CD4-positive, alpha-beta memory T cell (primary cell): ENCODE data around the gene POFUT2. TPM values are rescaled to one million over a fixed set of nuclear protein-coding genes. Genes with fewer than 3 reads are reported as not detected.
A peak's percentile ranks its signal among the peaks of the same experiment; 100 is the strongest.

Experiments used
- CTCF ChIA-PET: fragments of 350-600 bp; sonication (Branson Sonifier 250); formaldehyde crosslinking; loops from one replicate; lab custom pipeline; 2021; ENCODE audit warnings: inconsistent platforms; ENCODE audit not compliant: partially characterized antibody; lab: Charles Lee
- POLR2A ChIA-PET: fragments of 350-600 bp; sonication (Branson Sonifier 250); formaldehyde crosslinking; loops from one replicate; lab custom pipeline; 2021; ENCODE audit not compliant: partially characterized antibody; lab: Charles Lee
- DNase-seq, 5 donors: peaks; one replicate each; pipeline versions ENCODE4 v3.0.0 to v3.0.0-alpha.2; 2020 to 2022; ENCODE audit warnings: mixed read lengths in 1 of 5
- H3K27ac ChIP-seq: one replicate; pipeline ENCODE4 v1.7.0; 2013; ENCODE audit warnings: low read depth, low read length
- H3K27me3 ChIP-seq: 2 replicates; pipeline ENCODE4 v1.7.0; 2013; ENCODE audit warnings: mild to moderate bottlenecking, low read length, moderate library complexity; ENCODE audit not compliant: insufficient read depth
- H3K36me3 ChIP-seq: 2 replicates; pipeline ENCODE4 v1.7.0; 2013; ENCODE audit warnings: mild to moderate bottlenecking, low read length, moderate library complexity; ENCODE audit not compliant: insufficient read depth
- H3K4me1 ChIP-seq: 2 replicates; pipeline ENCODE4 v1.7.0; 2013; ENCODE audit warnings: mild to moderate bottlenecking, low read length, moderate library complexity; ENCODE audit not compliant: insufficient read depth
- H3K4me3 ChIP-seq, 2 donors: one replicate each; pipeline ENCODE4 v1.7.0; 2013; ENCODE audit warnings: low read length in 2 of 2, mild to moderate bottlenecking in 1 of 2
- H3K9me3 ChIP-seq, 2 donors: one replicate each; pipeline ENCODE4 v1.7.0; 2013; ENCODE audit warnings: low read length in 2 of 2, control low read depth in 1 of 2; ENCODE audit not compliant: control insufficient read depth in 1 of 2
- H3K27ac Mint-ChIP-seq, 7 donors: one replicate each; pipeline ENCODE4 v1.8.0; 2020 to 2021; ENCODE audit warnings: mixed read lengths in 7 of 7, mild to moderate bottlenecking in 6 of 7, inconsistent platforms in 3 of 7, moderate library complexity in 3 of 7
- H3K27me3 Mint-ChIP-seq, 2 donors: one replicate each; pipeline ENCODE4 v1.8.0; 2020 to 2021; ENCODE audit warnings: mixed read lengths in 2 of 2
- H3K36me3 Mint-ChIP-seq, 2 donors: one replicate each; pipeline ENCODE4 v1.8.0; 2020 to 2021; ENCODE audit warnings: mixed read lengths in 2 of 2, inconsistent platforms in 1 of 2, mild to moderate bottlenecking in 1 of 2
- H3K4me1 Mint-ChIP-seq, 4 donors: one replicate each; pipeline ENCODE4 v1.8.0; 2020 to 2021; ENCODE audit warnings: mixed read lengths in 4 of 4, mild to moderate bottlenecking in 1 of 4
- H3K4me3 Mint-ChIP-seq, 8 donors: one replicate each; pipeline ENCODE4 v1.8.0; 2020 to 2021; ENCODE audit warnings: mixed read lengths in 8 of 8, mild to moderate bottlenecking in 7 of 8, moderate library complexity in 6 of 8, inconsistent platforms in 3 of 8
- H3K9me3 Mint-ChIP-seq, 8 donors: one replicate each; pipeline ENCODE4 v1.8.0; 2020 to 2021; ENCODE audit warnings: mixed read lengths in 8 of 8, mild to moderate bottlenecking in 5 of 8, inconsistent platforms in 3 of 8, moderate library complexity in 1 of 8
- intact Hi-C: fragments of 100-400 bp; cut with micrococcal nuclease; formaldehyde crosslinking; loops from one replicate; pipeline ENCODE4 v1.15.1; 2023
- polyA plus RNA-seq, 2 donors: library from polyadenylated mRNA; unstranded; fragments of 300-500 nt; fragmentation: Illumina TruSeq; gene quantifications; one replicate each; pipeline ENCODE4 v1.2.3, GENCODE V29; 2021
- total RNA-seq, 2 experiments: library from RNA; stranded (reverse); gene quantifications; one replicate each; pipeline ENCODE4 v1.2.3, GENCODE V29; 2021

Gene POFUT2, protein sequence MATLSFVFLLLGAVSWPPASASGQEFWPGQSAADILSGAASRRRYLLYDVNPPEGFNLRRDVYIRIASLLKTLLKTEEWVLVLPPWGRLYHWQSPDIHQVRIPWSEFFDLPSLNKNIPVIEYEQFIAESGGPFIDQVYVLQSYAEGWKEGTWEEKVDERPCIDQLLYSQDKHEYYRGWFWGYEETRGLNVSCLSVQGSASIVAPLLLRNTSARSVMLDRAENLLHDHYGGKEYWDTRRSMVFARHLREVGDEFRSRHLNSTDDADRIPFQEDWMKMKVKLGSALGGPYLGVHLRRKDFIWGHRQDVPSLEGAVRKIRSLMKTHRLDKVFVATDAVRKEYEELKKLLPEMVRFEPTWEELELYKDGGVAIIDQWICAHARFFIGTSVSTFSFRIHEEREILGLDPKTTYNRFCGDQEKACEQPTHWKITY
- 10 to 100 TPM; 40.1 to 40.8 TPM for total RNA-seq
- 1 to 10 TPM; 2.8 to 5.7 TPM for polyA plus RNA-seq

- no peaks in the 10 kb centered on the region for H3K27me3 Mint-ChIP-seq
- ChIA-PET CTCF (interaction anchor here (1.2 kb wide), 1 partner anchor 339 kb away, joined by 4 read pairs; no protein-coding TSS in a partner anchor), POLR2A (interaction anchor here (0.7 to 1.8 kb wide), 7 partner anchors 14 to 305 kb away, joined by 3 to 9 read pairs (median 3); no protein-coding TSS in a partner anchor)
- Histone ChIP-seq H3K36me3 (peaks cover 28% of the 10 kb centered on the region), H3K4me1 (peaks cover 14% of the 10 kb centered on the region), H3K27ac (peak within 1 kb of the TSS; percentile 78), H3K4me3 (peak within 1 kb of the TSS in 1 of 2 donors; percentile 63), H3K27me3 (no peaks in the 10 kb centered on the region), H3K9me3 (no peaks in the 10 kb centered on the region)
- H3K9me3 Mint-ChIP-seq = peaks cover 0 to 4% (median 0%) of the 10 kb centered on the region in 8 donors
- intact Hi-C loops = loop anchor here (5.0 kb wide), 3 partner anchors 135 to 305 kb away; no protein-coding TSS in a partner anchor
- H3K27ac Mint-ChIP-seq = peak within 1 kb of the TSS; percentile 87 to 97 (median 93)
- peak; percentile 95 to 100 (median 98) for DNase-seq
- H3K4me3 Mint-ChIP-seq = peak within 1 kb of the TSS; percentile 78 to 96 (median 84)
- peaks cover 12 to 26% of the 10 kb centered on the region in 2 donors for H3K36me3 Mint-ChIP-seq
- H3K4me1 Mint-ChIP-seq = peaks cover 12 to 46% (median 24%) of the 10 kb centered on the region in 4 donors
Measured at GRCh38 chr21:45287438-45288391, at the start of gene POFUT2. POFUT2 (minus strand) TSS chr21:45287895; CDS start chr21:45287871, 24 bp downstream.

DNA sequence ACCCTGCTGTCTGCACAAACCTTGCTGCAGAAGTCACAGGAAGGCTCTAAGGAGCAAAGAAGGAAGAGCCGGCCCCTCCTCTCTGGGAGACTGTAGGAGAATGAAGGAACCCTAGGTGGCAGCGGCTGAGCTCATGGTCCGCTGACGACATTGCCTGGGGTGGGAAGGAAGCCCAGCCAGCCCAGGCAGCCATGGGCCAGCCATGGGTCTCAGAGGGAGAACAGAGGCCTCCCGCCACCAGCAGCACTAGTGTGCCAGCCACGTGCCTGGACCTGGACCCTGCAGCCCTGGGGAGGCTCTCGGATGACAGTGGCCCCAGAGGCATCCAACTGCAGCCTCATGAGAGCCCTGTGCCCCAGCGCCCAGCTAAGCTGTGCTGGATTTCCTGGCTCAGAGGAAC is 49.2 kb upstream of the POFUT2 start:
- Mint-ChIP-seq H3K4me3 (no peak overlapping the region), H3K27ac (no peak overlapping the region), H3K4me1 (peaks cover 0 to 4% (median under 1%) of the 10 kb centered on the region in 4 donors), H3K9me3 (peaks cover 0 to 2% (median 0%) of the 10 kb centered on the region in 8 donors), H3K36me3 (no peaks in the 10 kb centered on the region), H3K27me3 (peaks cover 0 to 13% of the 10 kb centered on the region in 2 donors)
- Histone ChIP-seq H3K36me3 (no peaks in the 10 kb centered on the region), H3K4me1 (peaks cover 4% of the 10 kb centered on the region), H3K27me3 (no peaks in the 10 kb centered on the region), H3K4me3 (no peak overlapping the region), H3K9me3 (no peaks in the 10 kb centered on the region), H3K27ac (no peak overlapping the region)
- intact Hi-C loops = no loop called here
- ChIA-PET CTCF (no interaction called here), POLR2A (no interaction called here)
- DNase-seq = no peak

- Histone ChIP-seq H3K36me3 (no peaks in the 10 kb centered on the region), H3K4me3 (no peak overlapping the region), H3K9me3 (no peaks in the 10 kb centered on the region), H3K27me3 (no peaks in the 10 kb centered on the region), H3K27ac (no peak overlapping the region), H3K4me1 (peaks cover 4% of the 10 kb centered on the region)
- CTCF ChIA-PET = no interaction called here
- Mint-ChIP-seq H3K4me3 (no peak overlapping the region), H3K27ac (no peak overlapping the region), H3K27me3 (peaks cover 0 to 9% of the 10 kb centered on the region in 2 donors), H3K36me3 (no peaks in the 10 kb centered on the region), H3K4me1 (peaks cover 0 to 4% (median under 1%) of the 10 kb centered on the region in 4 donors), H3K9me3 (peaks cover 0 to 2% (median 0%) of the 10 kb centered on the region in 8 donors)
- no peak for DNase-seq
- POLR2A ChIA-PET = no interaction called here
- intact Hi-C loops = no loop called here
Measured at GRCh38 chr21:45336535-45336810, 48.8 kb upstream of the POFUT2 start.

GRCh38 chr21:45335761-45336534 is 48.3 kb upstream of the POFUT2 start:
- DNase-seq = no peak
- no peak overlapping the region for H3K27ac Mint-ChIP-seq

GRCh38 chr21:45335151-45335760 is 47.6 kb upstream of the POFUT2 start:
- H3K27me3 ChIP-seq = no peaks in the 10 kb centered on the region
- intact Hi-C loops = no loop called here
- H3K9me3 Mint-ChIP-seq = no peaks in the 10 kb centered on the region
- H3K9me3 ChIP-seq = no peaks in the 10 kb centered on the region
- CTCF ChIA-PET = no interaction called here
- POLR2A ChIA-PET = no interaction called here
- H3K27ac Mint-ChIP-seq = no peak overlapping the region
- no peaks in the 10 kb centered on the region for H3K36me3 ChIP-seq
- peaks cover 4% of the 10 kb centered on the region for H3K4me1 ChIP-seq
- no peak overlapping the region for H3K4me3 Mint-ChIP-seq
- DNase-seq = no peak
- H3K4me3 ChIP-seq = no peak overlapping the region
- H3K27ac ChIP-seq = no peak overlapping the region
- peaks cover 0 to 7% of the 10 kb centered on the region in 2 donors for H3K27me3 Mint-ChIP-seq
- H3K4me1 Mint-ChIP-seq = peaks cover 0 to 2% (median under 1%) of the 10 kb centered on the region in 4 donors
- H3K36me3 Mint-ChIP-seq = no peaks in the 10 kb centered on the region

More at GRCh38 chr21:45335761-45336534, 48.3 kb upstream of the POFUT2 start:
- H3K9me3 Mint-ChIP-seq = peaks cover 0 to 2% (median 0%) of the 10 kb centered on the region in 8 donors
- Histone ChIP-seq H3K27me3 (no peaks in the 10 kb centered on the region), H3K9me3 (no peaks in the 10 kb centered on the region), H3K27ac (no peak overlapping the region), H3K36me3 (no peaks in the 10 kb centered on the region), H3K4me1 (peaks cover 4% of the 10 kb centered on the region), H3K4me3 (no peak overlapping the region)
- CTCF ChIA-PET = no interaction called here
- no peak overlapping the region for H3K4me3 Mint-ChIP-seq
- intact Hi-C loops = no loop called here
- H3K27me3 Mint-ChIP-seq = peaks cover 0 to 9% of the 10 kb centered on the region in 2 donors
- H3K36me3 Mint-ChIP-seq = no peaks in the 10 kb centered on the region
- POLR2A ChIA-PET = no interaction called here
- peaks cover 0 to 4% (median under 1%) of the 10 kb centered on the region in 4 donors for H3K4me1 Mint-ChIP-seq

DNA sequence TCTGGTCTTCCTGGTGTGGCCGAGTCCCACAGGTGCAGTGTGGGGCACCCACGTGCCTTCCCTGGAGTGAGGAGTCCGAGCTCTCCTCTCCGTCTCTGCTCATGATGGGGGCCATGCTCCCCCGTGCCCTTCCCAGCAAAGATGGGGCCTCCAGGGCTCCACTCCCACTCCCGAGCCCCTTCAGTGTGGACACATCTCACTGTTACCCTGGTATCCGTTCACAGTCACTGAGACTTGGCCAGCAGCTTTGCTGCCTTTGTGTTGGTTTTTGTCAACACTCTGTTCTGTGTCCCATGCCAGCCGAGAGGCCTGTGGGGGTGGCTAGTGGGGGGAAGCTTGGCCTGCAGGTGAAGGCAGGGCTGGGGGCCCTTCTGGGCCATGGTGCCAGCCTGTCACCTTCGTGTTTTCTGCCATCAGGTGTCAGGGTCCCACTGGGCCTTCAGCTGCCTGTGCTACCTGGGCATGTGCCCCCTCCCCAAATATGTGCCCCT is 46.9 kb upstream of the POFUT2 start:
- Histone ChIP-seq H3K4me3 (no peak overlapping the region), H3K27ac (no peak overlapping the region), H3K27me3 (no peaks in the 10 kb centered on the region), H3K36me3 (no peaks in the 10 kb centered on the region), H3K4me1 (no peaks in the 10 kb centered on the region), H3K9me3 (no peaks in the 10 kb centered on the region)
- DNase-seq = no peak
- peaks cover 1 to 7% of the 10 kb centered on the region in 2 donors for H3K27me3 Mint-ChIP-seq
- H3K27ac Mint-ChIP-seq = peak overlapping the region in 1 of 7 donors; percentile 29
- intact Hi-C loops = no loop called here
- H3K4me3 Mint-ChIP-seq = no peak overlapping the region
- POLR2A ChIA-PET = no interaction called here
- no peaks in the 10 kb centered on the region for H3K9me3 Mint-ChIP-seq
- CTCF ChIA-PET = no interaction called here
- no peaks in the 10 kb centered on the region for H3K36me3 Mint-ChIP-seq
- H3K4me1 Mint-ChIP-seq = peaks cover 0 to 2% (median under 1%) of the 10 kb centered on the region in 4 donors
